HG03045 (cell line): Measurements from ENCODE around the gene ZNF888.
A peak's percentile ranks its signal among the peaks of the same experiment; 100 is the strongest.
"Not testable (repeated sequence)": the region's sequence is repeated elsewhere in the genome, so short reads cannot be mapped to it uniquely, and the experiment has no call there.

Experiments
- ATAC-seq: cut with Tn5 transposase; IDR thresholded peaks from one replicate; pipeline ENCODE4 v1.9.1; 2021; ENCODE audit warnings: mild to moderate bottlenecking, moderate library complexity; ENCODE audit not compliant: unreplicated experiment

ZNF888 gene

GRCh38 chr19:52941941-52942385 is 18.7 kb upstream of the ZNF888 start:
- peak; percentile 24 for ATAC-seq

GRCh38 chr19:52941523-52941922 is 18.3 kb upstream of the ZNF888 start:
- ATAC-seq, result not testable (repeated sequence)

GRCh38 chr19:52940905-52941304 is 17.7 kb upstream of the ZNF888 start:
- not testable (repeated sequence) for ATAC-seq

- ATAC-seq, result no peak
Observed at GRCh38 chr19:52938761-52939160, 15.5 kb upstream of the ZNF888 start.

GRCh38 chr19:52936954-52937325 is 13.7 kb upstream of the ZNF888 start:
- ATAC-seq, result no peak

- no peak for ATAC-seq
Observed at GRCh38 chr19:52936151-52936953, 13.1 kb upstream of the ZNF888 start.

GRCh38 chr19:52935434-52935833 is 12.2 kb upstream of the ZNF888 start:
- no peak for ATAC-seq

- ATAC-seq, result not testable (repeated sequence)
Observed at GRCh38 chr19:52924641-52925040, 1.4 kb upstream of the ZNF888 start.

- ATAC-seq, result no peak
Observed at GRCh38 chr19:52923778-52924593, 758 bp upstream of the ZNF888 start.

- ATAC-seq, result no peak
Observed at GRCh38 chr19:52917531-52917930, 5.7 kb downstream of the ZNF888 start.

- ATAC-seq, result no peak
Observed at GRCh38 chr19:52910648-52911047, 12.6 kb downstream of the ZNF888 start.

- ATAC-seq, result not testable (repeated sequence)
Observed at GRCh38 chr19:52904052-52904780, 19.0 kb downstream of the ZNF888 start.

GRCh38 chr19:52901842-52902241 is 21.4 kb downstream of the ZNF888 start:
- no peak for ATAC-seq

- ATAC-seq, result not testable (repeated sequence)
Observed at GRCh38 chr19:52898596-52898995, 24.6 kb downstream of the ZNF888 start.

GRCh38 chr19:52898101-52898500 is 25.1 kb downstream of the ZNF888 start:
- ATAC-seq, result no peak

GRCh38 chr19:52897138-52897935 is 25.9 kb downstream of the ZNF888 start, which contains the start of gene ZNF320:
TSS of gene ZNF320 (minus strand) at chr19:52897635. CDS start at chr19:52890255, 7,380 bp downstream.
- peak; percentile 96 for ATAC-seq

GRCh38 chr19:52896431-52897137 is 26.6 kb downstream of the ZNF888 start:
- ATAC-seq, result no peak

GRCh38 chr19:52891336-52891735 is 31.9 kb downstream of the ZNF888 start:
- no peak for ATAC-seq

- no peak for ATAC-seq
Observed at GRCh38 chr19:52889931-52890330, 33.3 kb downstream of the ZNF888 start.

GRCh38 chr19:52889076-52889475 is 34.2 kb downstream of the ZNF888 start:
- ATAC-seq, result no peak
